ENCODE data around the gene MMP1. TPM values are rescaled to one million over a fixed set of nuclear protein-coding genes. Genes with fewer than 3 reads are reported as not detected.

Gene MMP1
- polyA plus RNA-seq, 1 donor (not counting 4 experiments of a cell fraction or from before 2014, with no cell fraction given) = 81.5 TPM

- Histone ChIP-seq H3K27me3 (ENCODE audit: control insufficient read depth, extremely low read depth, insufficient read depth, low read length) (no peaks in the 10 kb centered on the region), H3K9me1 (ENCODE audit: control insufficient read depth, extremely low read depth, insufficient read depth, low read length) (no peaks in the 10 kb centered on the region), H3K79me2 (ENCODE audit: control insufficient read depth, insufficient read depth, low read length) (no peaks in the 10 kb centered on the region), H2AFZ (ENCODE audit: control insufficient read depth, low read length) (peak within 1 kb of the TSS; percentile 15), H3K9me3 (ENCODE audit: control insufficient read depth, low read depth, low read length) (no peaks in the 10 kb centered on the region), H3K4me3 (ENCODE audit: control insufficient read depth in 2 of 3, extremely low read depth in 1 of 3, insufficient read depth in 2 of 3, low read depth in 1 of 3, low read length in 3 of 3) (peak within 1 kb of the TSS in 1 of 3 experiments; percentile 28), H3K27ac (ENCODE audit: control insufficient read depth, insufficient read depth, low read length) (peak within 1 kb of the TSS; percentile 11), H3K4me2 (ENCODE audit: control insufficient read depth, extremely low read depth, insufficient read depth, low read depth, low read length) (peak within 1 kb of the TSS; percentile 59), H3K9ac (ENCODE audit: control insufficient read depth, extremely low read depth, insufficient read depth, low read length) (no peak within 1 kb of the TSS), H3K36me3 (ENCODE audit: control insufficient read depth in 2 of 2, extremely low read depth in 1 of 2, insufficient read depth in 2 of 2, low read length in 2 of 2) (no peaks in the 10 kb centered on the region), H4K20me1 (ENCODE audit: control insufficient read depth, extremely low read depth, insufficient read depth, low read length) (no peaks in the 10 kb centered on the region), H3K4me1 (ENCODE audit: control insufficient read depth, extremely low read depth, insufficient read depth, low read length) (peaks cover 21% of the 10 kb centered on the region)
- DNase-seq (ENCODE audit: low read depth, low spot score) (no peak), FAIRE-seq (peak; percentile 85)
- dilution Hi-C loops (cut with MboI; ENCODE audit: extremely low pct_ligation_motif_present, low sequenced_read_pairs) = no loop called here
- no peak for TF ChIP-seq CTCF (optimal IDR thresholded peaks at IDR 0.05 in 1 of 3, IDR thresholded peaks at IDR 0.05 in 1 of 3, conservative IDR thresholded peaks at IDR 0.05 in 1 of 3; ENCODE audit: extremely low read depth in 1 of 3, insufficient read depth in 2 of 3, low read length in 3 of 3)
- no peak for TF ChIP-seq EZH2 (IDR thresholded peaks at IDR 0.05; ENCODE audit: low read length)
These were observed 45.5 kb upstream of the MMP1 start, which contains the start of gene MMP3 for GRCh38 chr11:102843489-102843888. Gene MMP3, minus strand, starts transcription at chr11:102843609. Its CDS starts 63 bp downstream, at chr11:102843546.

DNA sequence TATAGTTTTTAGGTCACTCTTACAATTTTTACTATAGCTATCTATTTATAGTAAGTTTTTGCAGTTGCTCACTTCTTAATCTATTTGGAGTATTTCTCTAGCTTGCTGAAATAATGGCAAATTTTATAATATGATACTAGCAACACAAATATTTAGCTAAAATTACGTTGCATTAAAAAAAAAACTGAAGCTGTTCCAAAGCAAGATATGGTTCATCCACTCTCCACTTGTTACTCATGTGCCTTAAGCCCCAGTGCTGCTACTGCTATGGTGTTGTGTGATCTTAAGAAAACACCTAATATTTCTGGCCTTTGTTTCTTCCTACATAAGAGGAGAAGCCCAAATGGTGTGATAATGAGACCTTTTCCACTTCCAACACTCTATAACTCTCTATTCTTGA lies 45.0 kb upstream of the MMP1 start:
- peak; percentile 48 for FAIRE-seq

More for the DNA sequence above, 45.0 kb upstream of the MMP1 start:
- Histone ChIP-seq H3K9ac (ENCODE audit: control insufficient read depth, extremely low read depth, insufficient read depth, low read length) (no peak overlapping the region), H2AFZ (ENCODE audit: control insufficient read depth, low read length) (peak overlapping the region; percentile 15), H3K27ac (ENCODE audit: control insufficient read depth, insufficient read depth, low read length) (peak overlapping the region; percentile 11), H3K4me1 (ENCODE audit: control insufficient read depth, extremely low read depth, insufficient read depth, low read length) (peaks cover 21% of the 10 kb centered on the region), H3K9me3 (ENCODE audit: control insufficient read depth, low read depth, low read length) (no peaks in the 10 kb centered on the region), H3K9me1 (ENCODE audit: control insufficient read depth, extremely low read depth, insufficient read depth, low read length) (no peaks in the 10 kb centered on the region), H3K4me3 (ENCODE audit: control insufficient read depth in 2 of 3, extremely low read depth in 1 of 3, insufficient read depth in 2 of 3, low read depth in 1 of 3, low read length in 3 of 3) (no peak overlapping the region), H3K79me2 (ENCODE audit: control insufficient read depth, insufficient read depth, low read length) (no peaks in the 10 kb centered on the region), H3K36me3 (ENCODE audit: control insufficient read depth in 2 of 2, extremely low read depth in 1 of 2, insufficient read depth in 2 of 2, low read length in 2 of 2) (no peaks in the 10 kb centered on the region), H3K27me3 (ENCODE audit: control insufficient read depth, extremely low read depth, insufficient read depth, low read length) (no peaks in the 10 kb centered on the region), H4K20me1 (ENCODE audit: control insufficient read depth, extremely low read depth, insufficient read depth, low read length) (no peaks in the 10 kb centered on the region), H3K4me2 (ENCODE audit: control insufficient read depth, extremely low read depth, insufficient read depth, low read depth, low read length) (peak overlapping the region; percentile 59)
- TF ChIP-seq EZH2 (IDR thresholded peaks at IDR 0.05; ENCODE audit: low read length) = no peak
- TF ChIP-seq CTCF (optimal IDR thresholded peaks at IDR 0.05 in 1 of 3, IDR thresholded peaks at IDR 0.05 in 1 of 3, conservative IDR thresholded peaks at IDR 0.05 in 1 of 3; ENCODE audit: extremely low read depth in 1 of 3, insufficient read depth in 2 of 3, low read length in 3 of 3) = no peak
- DNase-seq (ENCODE audit: low read depth, low spot score) = no peak
- dilution Hi-C loops (cut with MboI; ENCODE audit: extremely low pct_ligation_motif_present, low sequenced_read_pairs) = no loop called here

All from keratinocyte (primary cell).